Keratinocyte (primary cell): ENCODE results near the gene CLDN6.

Experiments used
- CTCF ChIP-seq, 3 experiments: IDR thresholded peaks in 1 of 3; conservative IDR thresholded peaks in 1 of 3; optimal IDR thresholded peaks in 1 of 3; 2 replicates in 2 of 3; 3 replicates in 1 of 3; pipeline versions ENCODE3 to v1.5.1; 2011; ENCODE audit warnings: low read length in 3 of 3, mild to moderate bottlenecking in 3 of 3, moderate library complexity in 2 of 3, control low read depth in 1 of 3, inconsistent platforms in 1 of 3; ENCODE audit not compliant: insufficient read depth in 2 of 3; ENCODE audit errors: extremely low read depth in 1 of 3
- EZH2 ChIP-seq: IDR thresholded peaks from one replicate; pipeline ENCODE4 v1.6.1; 2012; ENCODE audit warnings: inconsistent platforms, mild to moderate bottlenecking, low read length, moderate library complexity

GRCh38 chr16:3003582-3004270 lies 14.3 kb downstream of the CLDN6 start:
- no peak for TF ChIP-seq EZH2
- TF ChIP-seq CTCF (optimal IDR thresholded peaks at IDR 0.05 in 1 of 3, IDR thresholded peaks at IDR 0.05 in 1 of 3, conservative IDR thresholded peaks at IDR 0.05 in 1 of 3; ENCODE audit: extremely low read depth in 1 of 3, insufficient read depth in 2 of 3, low read length in 3 of 3) = peak; percentile 27 to 82 (median 51)
